Natural killer cell (primary cell): ENCODE results near the gene DNAAF5. TPM values are rescaled to one million over a fixed set of nuclear protein-coding genes. Genes with fewer than 3 reads are reported as not detected.

Experiments used
- ATAC-seq, 3 donors: fragments of 150-1000 bp in 2 of 3; fragments of 200-7000 bp in 1 of 3; cut with Tn5 transposase; 1 replicate in 1 of 3; 2 replicates in 2 of 3; pipeline ENCODE4 v1.10.0; 2021; ENCODE audit warnings: mild to moderate bottlenecking in 2 of 3, moderate library complexity in 2 of 3
- DNase-seq, 2 donors: peaks; one replicate each; pipeline versions ENCODE4 v3.0.0 to v3.0.0-alpha.2; 2013 to 2021; ENCODE audit warnings: mixed read lengths in 1 of 2
- H3K27ac ChIP-seq: one replicate; pipeline ENCODE4 v1.5.1; 2013; ENCODE audit warnings: mild to moderate bottlenecking, low read length
- H3K27me3 ChIP-seq: one replicate; pipeline ENCODE4 v1.6.1; 2013; ENCODE audit warnings: low read length; ENCODE audit not compliant: control insufficient read depth, insufficient read depth
- H3K36me3 ChIP-seq: one replicate; pipeline ENCODE4 v1.6.1; 2013; ENCODE audit warnings: low read length; ENCODE audit not compliant: control insufficient read depth, insufficient read depth
- H3K4me1 ChIP-seq: one replicate; pipeline ENCODE4 v1.6.1; 2013; ENCODE audit warnings: low read length; ENCODE audit not compliant: control insufficient read depth, insufficient read depth
- H3K4me3 ChIP-seq: one replicate; pipeline ENCODE4 v1.5.1; 2013; ENCODE audit warnings: low read length
- H3K9me3 ChIP-seq: one replicate; pipeline ENCODE4 v1.6.1; 2013; ENCODE audit warnings: low read length; ENCODE audit not compliant: control insufficient read depth, insufficient read depth
- H3K27ac Mint-ChIP-seq, 2 donors: one replicate each; pipeline ENCODE4 v1.8.0; 2022; ENCODE audit warnings: mild to moderate bottlenecking in 2 of 2, mixed read lengths in 2 of 2, moderate library complexity in 1 of 2
- H3K27me3 Mint-ChIP-seq, 2 donors: one replicate each; pipeline ENCODE4 v1.8.0; 2022; ENCODE audit warnings: low read depth in 2 of 2, mixed read lengths in 2 of 2
- H3K36me3 Mint-ChIP-seq: one replicate; pipeline ENCODE4 v1.8.0; 2022; ENCODE audit warnings: mixed read lengths
- H3K4me1 Mint-ChIP-seq, 2 donors: one replicate each; pipeline ENCODE4 v1.8.0; 2022; ENCODE audit warnings: mixed read lengths in 2 of 2
- H3K4me3 Mint-ChIP-seq: one replicate; pipeline ENCODE4 v1.8.0; 2022; ENCODE audit warnings: mild to moderate bottlenecking, moderate library complexity, mixed read lengths
- H3K9me3 Mint-ChIP-seq, 2 donors: one replicate each; pipeline ENCODE4 v1.8.0; 2022; ENCODE audit warnings: mixed read lengths in 2 of 2
- WGBS: methylation state at CpG from one replicate; pipeline ENCODE4 v1.1.7; 2013; ENCODE audit warnings: missing lambda C conversion rate; ENCODE audit not compliant: insufficient coverage; 5-methylcytosine and 5-hydroxymethylcytosine counted together
- intact Hi-C: fragments of 100-400 bp; cut with micrococcal nuclease; formaldehyde crosslinking; loops from one replicate; pipeline ENCODE4 v1.14.2; 2022
- total RNA-seq, 4 donors: library from RNA; stranded (reverse); fragments of 120-200 nt in 1 of 4; gene quantifications; one replicate each; pipeline versions ENCODE4 v1.2.3 to v1.2.4, GENCODE V29; 2013 to 2022
- TF ChIP-seq, protein P1 (sequence below): fragments of 200-600 bp; IDR thresholded peaks from one replicate; pipeline ENCODE4 v1.8.0; 2022; ENCODE audit warnings: antibody characterized with exemption

DNAAF5 gene
- total RNA-seq: 10 to 100 TPM in 2 of 3 donors, 1 to 10 TPM in 1; 6.7 to 10.3 (median 10.3) TPM
- 8.4 TPM for total RNA-seq (2013)

DNA sequence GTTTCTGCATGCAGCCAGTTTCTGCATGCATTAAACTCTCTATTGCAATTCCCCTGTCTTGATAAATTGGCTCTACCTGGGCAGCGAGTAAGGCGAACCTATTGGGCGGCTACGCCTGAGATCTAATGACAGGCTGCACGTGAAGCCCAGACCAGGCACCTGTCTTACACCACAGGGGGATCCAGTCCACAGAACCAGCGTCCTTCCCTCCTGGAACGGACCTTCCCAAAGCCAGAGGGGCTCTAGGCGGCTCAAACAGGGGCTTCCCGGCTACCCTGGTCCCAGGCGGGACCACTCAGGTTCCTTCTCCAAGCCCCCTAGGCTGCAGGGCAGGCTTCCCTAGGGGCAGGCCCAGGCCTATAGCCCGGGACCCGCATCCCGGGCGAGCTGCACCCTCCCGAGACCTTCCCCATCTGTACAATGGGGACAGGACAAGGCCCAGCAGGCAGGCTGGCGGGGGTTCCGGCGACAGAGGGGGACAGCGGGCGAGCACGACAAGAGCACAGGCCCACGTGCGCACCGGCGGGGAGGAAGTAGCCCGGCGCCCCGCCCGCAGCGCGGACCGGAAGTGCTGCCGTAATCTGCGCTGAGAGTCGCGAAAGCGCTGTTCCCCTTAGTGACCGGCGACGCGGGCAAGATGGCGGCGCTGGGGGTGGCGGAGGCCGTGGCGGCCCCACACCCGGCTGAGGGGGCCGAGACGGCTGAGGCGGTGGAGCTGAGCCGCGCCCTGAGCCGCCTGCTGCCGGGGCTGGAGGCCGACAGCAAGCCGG lies at the start of gene DNAAF5:
Gene DNAAF5 (plus strand): TSS at position 616 of the 770 bp plus-strand sequence. CDS start 22 bp downstream, at position 638.
- H3K4me1 ChIP-seq: peaks cover 18% of the 10 kb centered on the region
- no peaks in the 10 kb centered on the region for H3K36me3 ChIP-seq
- no peaks in the 10 kb centered on the region for H3K36me3 Mint-ChIP-seq
- ATAC-seq: peak; percentile 96 to 98 (median 96)
- DNase-seq: peak; percentile 84 to 91
- peak within 1 kb of the TSS in 1 of 2 donors; percentile 52 for H3K27ac Mint-ChIP-seq
- TF ChIP-seq, protein P1, sequence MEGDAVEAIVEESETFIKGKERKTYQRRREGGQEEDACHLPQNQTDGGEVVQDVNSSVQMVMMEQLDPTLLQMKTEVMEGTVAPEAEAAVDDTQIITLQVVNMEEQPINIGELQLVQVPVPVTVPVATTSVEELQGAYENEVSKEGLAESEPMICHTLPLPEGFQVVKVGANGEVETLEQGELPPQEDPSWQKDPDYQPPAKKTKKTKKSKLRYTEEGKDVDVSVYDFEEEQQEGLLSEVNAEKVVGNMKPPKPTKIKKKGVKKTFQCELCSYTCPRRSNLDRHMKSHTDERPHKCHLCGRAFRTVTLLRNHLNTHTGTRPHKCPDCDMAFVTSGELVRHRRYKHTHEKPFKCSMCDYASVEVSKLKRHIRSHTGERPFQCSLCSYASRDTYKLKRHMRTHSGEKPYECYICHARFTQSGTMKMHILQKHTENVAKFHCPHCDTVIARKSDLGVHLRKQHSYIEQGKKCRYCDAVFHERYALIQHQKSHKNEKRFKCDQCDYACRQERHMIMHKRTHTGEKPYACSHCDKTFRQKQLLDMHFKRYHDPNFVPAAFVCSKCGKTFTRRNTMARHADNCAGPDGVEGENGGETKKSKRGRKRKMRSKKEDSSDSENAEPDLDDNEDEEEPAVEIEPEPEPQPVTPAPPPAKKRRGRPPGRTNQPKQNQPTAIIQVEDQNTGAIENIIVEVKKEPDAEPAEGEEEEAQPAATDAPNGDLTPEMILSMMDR: no peak
- WGBS: 8% methylated on average over 56 of the region's 56 CpGs
- H3K4me3 ChIP-seq: peak within 1 kb of the TSS; percentile 61
- H3K4me3 Mint-ChIP-seq: peak within 1 kb of the TSS; percentile 84
- H3K9me3 ChIP-seq: no peaks in the 10 kb centered on the region
- peaks cover 6 to 23% of the 10 kb centered on the region in 2 donors for H3K4me1 Mint-ChIP-seq
- peak within 1 kb of the TSS; percentile 58 for H3K27ac ChIP-seq
- H3K27me3 ChIP-seq: no peaks in the 10 kb centered on the region
- intact Hi-C loops: no loop called here
- H3K27me3 Mint-ChIP-seq: no peaks in the 10 kb centered on the region
- H3K9me3 Mint-ChIP-seq: no peaks in the 10 kb centered on the region

DNA sequence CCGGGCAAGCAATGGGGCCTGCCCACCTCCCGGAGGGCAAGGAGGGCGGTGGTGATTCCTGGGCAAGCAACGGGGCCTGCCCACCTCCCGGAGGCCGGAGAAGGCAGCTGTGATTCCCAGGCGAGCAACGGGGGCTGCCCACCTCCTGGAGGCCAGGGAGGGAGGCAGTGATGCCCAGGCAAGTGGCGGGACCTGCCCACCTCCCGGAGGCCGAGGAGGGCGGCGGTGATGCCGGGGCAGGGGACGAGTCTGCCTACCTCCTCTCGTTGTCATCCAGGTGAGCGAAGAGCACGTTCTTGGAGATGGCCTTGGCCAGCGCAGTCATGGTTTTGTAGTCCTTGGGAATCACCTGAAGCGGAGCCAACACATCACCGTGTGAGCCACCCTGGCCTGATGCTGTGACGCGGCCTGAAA lies 49.5 kb upstream of the DNAAF5 start:
- H3K36me3 Mint-ChIP-seq: no peaks in the 10 kb centered on the region

DNA sequence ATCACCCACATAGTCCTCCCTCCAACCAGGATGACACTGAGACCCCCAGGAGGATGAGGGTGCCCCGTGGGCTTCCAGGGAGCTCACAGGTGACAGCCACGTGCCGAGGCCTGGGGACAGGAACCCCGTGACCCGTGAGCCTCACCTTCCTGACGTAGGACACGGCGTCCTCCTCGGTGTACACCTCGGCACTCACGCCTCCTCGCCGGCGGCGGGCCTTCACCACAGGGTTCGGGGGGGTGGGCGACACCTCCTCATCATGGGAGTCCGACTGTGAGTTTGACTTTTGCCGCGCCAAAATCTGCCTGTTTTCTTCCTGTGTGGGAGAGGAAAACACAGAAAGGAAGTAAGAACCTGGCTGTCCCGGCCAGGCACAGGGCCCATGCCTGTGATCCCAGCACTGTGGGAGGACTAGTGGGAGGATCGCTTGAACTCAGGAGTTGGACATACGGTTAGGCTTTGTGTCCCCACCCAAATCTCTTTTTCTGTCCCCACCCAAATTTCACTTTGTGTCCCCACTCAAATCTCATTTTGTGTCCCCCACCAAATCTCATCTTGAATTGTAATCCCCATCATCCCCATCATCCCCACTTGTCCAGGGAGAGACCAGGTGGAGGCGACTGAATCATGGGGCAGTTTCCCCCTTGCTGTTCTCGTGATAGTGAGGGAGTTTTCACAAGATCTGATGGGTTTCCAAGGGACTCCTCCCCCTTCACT lies 45.9 kb upstream of the DNAAF5 start:
- H3K27ac ChIP-seq: no peak overlapping the region
- ATAC-seq (no peak), DNase-seq (no peak)
- H3K27me3 ChIP-seq: no peaks in the 10 kb centered on the region
- H3K4me3 ChIP-seq: no peak overlapping the region
- 96% methylated on average over 23 of the region's 25 CpGs for WGBS
- Mint-ChIP-seq H3K36me3 (no peaks in the 10 kb centered on the region), H3K9me3 (peaks cover 3% of the 10 kb centered on the region in 2 donors), H3K4me1 (no peaks in the 10 kb centered on the region), H3K27ac (no peak overlapping the region), H3K27me3 (no peaks in the 10 kb centered on the region), H3K4me3 (no peak overlapping the region)
- TF ChIP-seq, protein P1: no peak
- peaks cover 11% of the 10 kb centered on the region for H3K9me3 ChIP-seq
- intact Hi-C loops: no loop called here
- H3K36me3 ChIP-seq: no peaks in the 10 kb centered on the region
- H3K4me1 ChIP-seq: no peaks in the 10 kb centered on the region

More for the DNA sequence above, 49.5 kb upstream of the DNAAF5 start:
- no peak overlapping the region for H3K4me3 ChIP-seq
- Mint-ChIP-seq H3K4me3 (no peak overlapping the region), H3K9me3 (peaks cover 0 to 2% of the 10 kb centered on the region in 2 donors), H3K27ac (no peak overlapping the region), H3K27me3 (no peaks in the 10 kb centered on the region), H3K4me1 (peaks cover 0 to 7% of the 10 kb centered on the region in 2 donors)
- no peak for ATAC-seq
- H3K27me3 ChIP-seq: no peaks in the 10 kb centered on the region
- H3K36me3 ChIP-seq: no peaks in the 10 kb centered on the region
- peaks cover 4% of the 10 kb centered on the region for H3K9me3 ChIP-seq
- H3K4me1 ChIP-seq: no peaks in the 10 kb centered on the region
- 96% methylated on average over 23 of the region's 23 CpGs for WGBS
- DNase-seq: no peak
- TF ChIP-seq, protein P1: no peak
- intact Hi-C loops: no loop called here
- no peak overlapping the region for H3K27ac ChIP-seq
